CD4-positive, alpha-beta T cell treated with Interleukin-4 for 1 hour (primary cell): ENCODE measurements around the gene NOS3.
"Not testable (repeated sequence)": the region's sequence is repeated elsewhere in the genome, so short reads cannot be mapped to it uniquely, and the experiment has no call there.

Experiments used
- DNase-seq, 2 donors: peaks; one replicate each; pipeline ENCODE4 v3.0.0-alpha.2; 2020 to 2022

Gene NOS3

GRCh38 chr7:151018421-151019129 is 27.8 kb downstream of the NOS3 start:
- peak; percentile 31 to 45 for DNase-seq

DNA sequence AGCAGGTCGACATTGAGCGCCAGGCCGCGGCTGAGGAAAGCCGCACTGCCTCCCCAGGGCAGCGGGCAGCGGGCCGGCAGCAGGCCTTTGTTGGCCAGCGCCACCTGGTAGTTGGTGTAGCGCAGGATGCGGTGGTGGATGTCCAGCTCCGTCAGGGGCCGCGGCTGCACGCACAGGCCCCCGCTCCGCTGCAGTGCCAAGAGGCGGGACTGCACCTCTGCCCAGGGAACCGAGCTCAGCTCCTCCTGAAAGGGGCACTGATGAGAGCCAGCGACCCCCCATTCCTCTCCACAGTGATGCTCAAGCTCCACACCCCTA is 28.3 kb downstream of the NOS3 start:
- DNase-seq, result no peak

GRCh38 chr7:151020231-151020630 is 29.4 kb downstream of the NOS3 start:
- no peak for DNase-seq

- no peak for DNase-seq
These were observed 32.4 kb downstream of the NOS3 start for GRCh38 chr7:151023232-151023631.

DNA sequence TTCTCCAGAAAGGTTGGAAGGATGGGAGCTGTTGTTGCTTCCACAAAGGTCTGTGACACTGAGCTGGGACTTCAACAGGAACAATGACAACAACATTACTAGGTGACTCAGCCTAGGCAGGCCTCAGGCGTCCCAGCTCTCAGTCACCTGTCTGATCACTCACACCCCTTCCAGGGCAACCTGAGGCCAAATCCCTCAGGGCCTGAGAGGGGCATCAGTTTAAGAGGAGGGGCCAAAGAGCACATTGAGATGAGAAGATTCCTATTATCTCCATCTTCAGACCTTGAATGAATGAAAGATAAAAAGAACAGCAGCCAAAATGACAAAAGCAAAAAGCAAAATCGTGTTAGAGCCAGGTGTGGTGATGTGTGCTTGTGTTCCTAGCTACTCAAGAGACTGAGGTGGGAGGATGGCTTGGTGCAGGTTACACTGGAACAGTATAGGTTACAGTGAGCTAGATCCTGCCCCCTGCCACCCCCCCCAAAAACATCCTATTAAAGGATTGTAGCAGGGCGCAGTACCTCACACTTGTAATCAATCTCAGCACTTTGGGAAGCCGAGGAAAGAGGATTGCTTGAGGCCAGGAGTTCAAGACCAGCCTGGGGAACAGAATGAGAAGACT is 33.7 kb downstream of the NOS3 start, which contains the start of gene ATG9B:
Gene ATG9B, minus strand, starts transcription at position 60 of the 622 bp plus-strand sequence. CDS start 71 bp downstream, outside the sequence.
- no peak for DNase-seq

- DNase-seq, result no peak
These were observed 35.3 kb downstream of the NOS3 start for GRCh38 chr7:151025924-151026671.

GRCh38 chr7:151026771-151027727 is 36.2 kb downstream of the NOS3 start:
- DNase-seq, result not testable (repeated sequence)

DNA sequence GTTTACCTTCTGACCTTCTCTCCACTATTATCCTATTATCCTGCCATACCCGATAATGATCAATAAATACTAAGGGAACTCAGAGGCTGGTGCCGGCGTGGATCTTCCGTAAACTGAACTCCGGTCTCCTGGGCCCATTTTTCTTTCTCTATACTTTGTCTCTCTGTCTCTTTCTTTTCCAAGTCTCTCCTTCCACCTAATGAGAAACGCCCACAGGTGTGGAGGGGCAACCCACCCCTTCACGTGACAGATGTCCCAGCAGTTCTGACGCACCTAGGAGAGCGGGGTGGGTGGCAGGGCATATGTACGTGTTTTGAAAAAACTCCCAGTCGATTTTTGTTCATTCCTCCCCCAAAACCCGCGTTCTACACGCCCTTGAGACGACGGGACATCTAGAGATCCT is 36.9 kb downstream of the NOS3 start:
- not testable (repeated sequence) for DNase-seq

DNA sequence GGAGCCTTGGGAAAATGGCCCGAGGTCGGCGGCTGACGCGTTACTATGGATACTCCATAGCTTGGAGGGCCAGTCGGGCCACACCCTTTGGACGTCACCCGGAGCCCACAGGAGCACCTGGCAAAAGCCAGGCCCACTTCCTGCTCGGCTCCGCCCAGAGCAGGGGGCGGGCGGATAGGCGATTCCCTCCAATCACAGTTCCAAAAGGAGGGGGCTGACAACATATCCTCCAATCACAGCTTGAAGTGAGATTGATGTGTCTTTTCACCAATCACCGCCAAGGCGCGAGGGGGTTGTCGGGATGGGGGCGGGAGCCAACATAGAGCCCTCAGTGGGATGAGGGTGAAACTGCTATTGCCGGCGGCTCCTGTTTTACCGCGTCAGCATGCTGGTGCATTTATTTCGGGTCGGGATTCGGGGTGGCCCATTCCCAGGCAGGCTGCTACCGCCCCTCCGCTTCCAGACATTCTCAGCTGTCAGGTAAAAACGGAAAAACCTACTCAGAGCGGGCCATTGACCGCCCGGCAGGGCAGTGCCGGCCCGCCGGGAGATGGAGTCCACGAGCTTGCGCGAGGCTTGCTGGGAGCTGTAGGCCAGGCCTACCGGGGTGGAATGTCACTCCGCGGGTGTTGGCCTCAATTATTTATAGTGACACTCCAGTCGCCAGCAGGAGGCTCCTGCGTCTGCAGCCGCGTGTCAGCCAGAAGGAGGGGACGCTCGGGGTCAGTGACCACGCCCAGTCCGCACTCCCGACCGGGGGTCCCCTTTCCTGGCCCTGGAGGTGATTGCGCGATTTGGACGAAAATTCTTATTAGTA is 37.5 kb downstream of the NOS3 start, which contains the start of gene ABCB8:
Gene ABCB8, plus strand, starts transcription at position 320 of the 817 bp plus-strand sequence. Its CDS starts 66 bp downstream, at position 386.
- DNase-seq, result peak; percentile 99 to 100

DNA sequence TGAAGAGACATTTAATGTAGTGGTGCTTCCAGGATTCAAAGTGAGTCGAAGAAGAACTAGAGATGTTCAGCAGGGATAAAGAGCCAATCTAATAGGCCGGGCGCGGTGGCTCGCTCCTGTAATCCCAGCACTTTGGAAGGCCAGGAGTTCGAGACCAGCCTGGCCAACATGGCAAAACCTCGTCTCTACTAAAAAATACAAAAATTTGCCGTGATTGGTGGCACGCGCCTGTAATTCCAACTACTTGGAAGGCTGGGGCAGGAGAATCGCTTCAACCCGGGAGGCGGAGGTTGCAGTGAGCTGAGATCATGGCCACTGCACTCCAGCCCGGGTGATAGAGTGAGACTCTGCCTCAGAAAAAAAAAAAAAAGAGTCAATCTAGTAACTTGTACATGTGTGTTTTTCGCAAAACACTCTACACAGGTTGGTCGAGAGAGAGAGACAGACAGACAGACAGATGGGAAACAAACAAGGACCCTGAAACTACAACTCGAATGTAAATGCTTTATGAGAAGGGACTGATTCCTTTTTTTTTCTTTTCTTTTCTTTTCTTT is 38.2 kb downstream of the NOS3 start:
- no peak for DNase-seq

- DNase-seq, result no peak
These were observed 40.2 kb downstream of the NOS3 start for GRCh38 chr7:151031011-151031410.

DNA sequence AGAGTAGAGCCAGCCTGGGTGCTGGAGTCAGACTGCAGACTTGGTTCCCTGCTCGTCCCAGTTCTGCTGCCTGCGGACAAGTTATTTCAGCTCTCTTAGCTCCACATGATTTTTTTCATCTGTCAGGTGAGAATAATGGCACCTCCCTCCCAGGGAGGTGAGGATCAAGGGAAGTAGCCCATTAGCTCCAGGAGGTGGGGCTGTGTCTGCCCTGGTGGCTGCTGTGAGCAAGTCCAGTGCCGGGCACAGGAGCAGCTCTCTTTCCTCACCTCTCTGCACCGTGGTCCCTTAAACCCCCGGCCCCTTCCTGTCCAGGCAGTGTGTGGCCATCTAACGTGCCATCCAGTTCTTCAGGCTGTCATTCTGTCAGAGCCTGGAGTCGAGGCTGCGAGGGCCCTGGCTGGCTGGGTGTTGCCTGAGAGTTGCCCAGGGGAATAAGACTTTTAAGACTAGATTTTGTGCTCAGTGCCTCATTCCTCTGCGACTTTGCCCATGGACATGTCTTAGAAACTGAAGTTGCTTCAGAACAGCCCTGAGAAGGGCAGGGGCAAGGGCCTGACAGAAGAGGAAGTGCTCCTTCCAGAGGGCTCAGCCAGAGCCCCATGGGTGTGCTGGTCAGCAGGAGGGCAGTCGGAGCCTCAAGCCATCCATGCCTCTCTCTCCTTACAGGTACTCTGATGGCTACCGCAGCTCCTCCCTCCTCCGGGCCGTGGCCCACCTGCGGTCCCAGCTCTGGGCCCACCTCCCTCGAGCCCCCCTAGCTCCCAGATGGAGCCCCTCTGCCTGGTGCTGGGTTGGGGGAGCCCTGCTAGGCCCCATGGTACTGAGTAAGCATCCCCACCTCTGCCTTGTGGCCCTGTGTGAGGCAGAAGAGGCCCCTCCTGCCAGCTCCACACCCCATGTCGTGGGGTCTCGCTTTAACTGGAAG is 42.4 kb downstream of the NOS3 start:
- DNase-seq, result no peak

DNA sequence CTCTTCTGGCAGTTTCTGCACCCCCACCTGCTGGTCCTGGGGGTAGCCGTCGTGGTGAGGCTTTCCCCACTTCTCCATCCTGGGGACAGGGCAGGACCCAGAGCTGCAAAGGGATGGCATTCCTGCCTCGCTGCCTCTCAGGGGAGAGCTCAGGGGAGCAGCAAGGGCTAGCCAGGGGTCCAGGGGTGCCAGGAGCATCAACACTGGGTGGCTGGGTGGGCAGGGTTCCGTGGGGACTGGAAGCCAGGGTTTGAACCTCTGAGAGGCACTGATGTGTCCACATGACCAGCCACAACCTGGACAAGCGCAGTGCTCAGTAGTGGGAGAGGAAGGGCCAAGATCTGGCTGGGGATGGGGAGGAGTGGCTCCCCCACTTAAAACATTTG is 43.0 kb downstream of the NOS3 start:
- no peak for DNase-seq

DNA sequence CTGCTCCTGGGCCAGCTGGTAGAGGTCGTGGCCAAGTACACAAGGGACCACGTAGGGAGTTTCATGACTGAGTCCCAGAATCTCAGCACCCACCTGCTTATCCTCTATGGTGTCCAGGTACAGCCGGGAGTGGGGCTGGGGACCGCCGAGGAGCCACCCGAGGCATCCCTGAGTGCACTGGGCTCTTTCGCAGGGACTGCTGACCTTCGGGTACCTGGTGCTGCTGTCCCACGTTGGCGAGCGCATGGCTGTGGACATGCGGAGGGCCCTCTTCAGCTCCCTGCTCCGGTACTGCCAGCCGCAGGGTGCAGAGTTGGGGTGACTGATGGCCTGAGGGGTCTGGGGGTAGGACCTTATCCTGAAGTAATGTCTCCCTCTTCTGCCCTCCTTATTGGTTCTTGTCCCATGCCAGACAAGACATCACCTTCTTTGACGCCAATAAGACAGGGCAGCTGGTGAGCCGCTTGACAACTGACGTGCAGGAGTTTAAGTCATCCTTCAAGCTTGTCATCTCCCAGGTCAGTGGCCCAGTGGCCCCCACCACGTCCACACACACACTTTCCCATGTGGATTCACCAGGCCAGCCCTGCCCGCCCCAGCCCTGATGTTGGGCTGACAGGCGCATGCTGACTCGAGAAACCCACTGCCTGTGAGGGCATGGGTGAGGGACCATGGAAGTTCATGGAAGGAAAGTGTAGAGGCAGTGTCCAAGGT is 43.7 kb downstream of the NOS3 start:
- no peak for DNase-seq

DNA sequence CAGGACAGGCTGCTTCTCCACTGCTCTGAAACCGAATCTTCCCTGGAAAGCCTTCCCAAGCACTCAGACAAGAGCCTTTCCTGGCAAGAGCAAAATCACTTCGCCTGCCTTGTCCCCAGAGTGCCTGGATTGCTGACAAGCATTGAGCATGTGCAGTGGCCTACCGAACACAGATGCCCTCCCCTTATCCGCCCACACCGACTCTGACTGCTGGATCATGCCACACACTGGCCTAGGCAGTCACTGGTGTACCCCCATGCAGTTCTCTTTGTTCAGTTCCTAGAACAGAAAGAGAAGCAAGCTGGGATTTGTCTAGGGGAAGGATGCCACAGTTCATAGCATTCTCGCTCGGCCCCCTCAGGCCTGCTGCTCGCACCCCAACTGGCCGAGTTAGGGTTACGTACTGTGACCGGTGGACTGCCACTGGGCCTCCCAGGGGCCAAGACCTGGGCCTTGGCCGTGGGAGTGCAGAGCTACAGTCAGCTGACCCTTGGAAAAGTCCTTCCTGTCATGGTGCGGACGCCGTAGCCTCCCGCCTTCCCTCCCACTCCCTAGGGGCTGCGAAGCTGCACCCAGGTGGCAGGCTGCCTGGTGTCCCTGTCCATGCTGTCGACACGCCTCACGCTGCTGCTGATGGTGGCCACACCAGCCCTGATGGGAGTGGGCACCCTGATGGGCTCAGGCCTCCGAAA is 44.4 kb downstream of the NOS3 start:
- DNase-seq, result no peak

DNA sequence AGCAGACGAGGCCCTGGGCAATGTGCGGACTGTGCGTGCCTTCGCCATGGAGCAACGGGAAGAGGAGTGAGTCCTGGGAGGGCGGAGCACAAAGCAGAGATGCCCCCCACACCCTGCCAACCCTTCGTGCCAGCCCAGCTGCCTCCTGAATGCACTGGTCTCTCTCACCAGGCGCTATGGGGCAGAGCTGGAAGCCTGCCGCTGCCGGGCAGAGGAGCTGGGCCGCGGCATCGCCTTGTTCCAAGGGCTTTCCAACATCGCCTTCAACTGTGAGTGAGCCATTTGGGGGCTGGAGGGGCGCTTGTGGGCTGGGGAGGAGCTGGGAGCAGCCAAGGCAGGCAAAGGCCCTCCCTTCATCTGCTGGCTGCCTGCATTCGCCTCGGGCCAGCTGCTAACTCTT is 45.1 kb downstream of the NOS3 start:
- no peak for DNase-seq

- DNase-seq, result peak in 1 of 2 donors; percentile 63
These were observed 48.4 kb downstream of the NOS3 start for GRCh38 chr7:151038951-151039849.
